ENCODE data around the gene FKBP2.
A peak's percentile ranks its signal among the peaks of the same experiment; 100 is the strongest.

The FKBP2 gene

GRCh38 chr11:64240435-64241240, at the start of gene FKBP2:
TSS of gene FKBP2 (plus strand) at chr11:64241095. CDS start at chr11:64242388, 1,293 bp downstream.
- DNase-seq (ENCODE audit: low spot score): peak; percentile 99

DNA sequence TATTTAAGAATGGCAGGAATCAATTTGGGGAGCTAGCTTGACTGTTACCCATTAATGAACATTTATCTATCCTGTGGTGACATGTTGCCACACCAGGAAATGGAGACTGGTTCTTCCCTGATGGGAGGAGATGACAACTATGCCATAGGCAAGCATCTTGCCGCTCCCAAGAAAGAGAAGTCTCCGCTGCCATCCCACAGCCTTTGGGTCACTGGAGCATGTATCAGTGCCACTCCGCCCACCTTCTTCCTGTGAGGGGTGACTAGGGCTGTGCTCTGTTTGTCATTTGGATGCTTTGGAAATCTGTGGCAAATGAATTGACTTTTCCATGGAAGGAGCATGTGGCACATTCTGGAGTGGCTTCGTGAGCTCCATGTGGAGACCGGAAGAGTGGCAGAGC, 48.5 kb upstream of the FKBP2 start:
- no peak for DNase-seq (ENCODE audit: low spot score)

DNA sequence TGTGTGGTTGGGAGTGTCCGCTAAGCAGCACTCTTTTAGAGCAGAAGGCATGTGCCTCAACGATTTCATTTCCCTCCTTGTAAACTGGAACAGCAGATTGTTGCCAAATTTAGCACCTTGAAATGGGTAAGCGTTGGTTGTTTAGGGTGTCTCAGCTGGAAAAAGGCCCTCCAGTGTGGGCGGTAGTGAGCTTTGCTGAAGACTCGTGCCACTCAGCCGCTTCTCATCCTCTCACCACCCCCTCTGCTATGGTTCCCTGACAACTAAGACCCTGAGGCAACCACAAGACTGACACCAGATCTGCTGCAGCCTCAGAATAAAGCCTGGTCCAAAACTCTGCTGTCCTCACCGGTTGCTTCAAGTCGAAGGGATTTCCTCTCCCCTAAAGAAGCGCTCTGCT, 44.3 kb upstream of the FKBP2 start:
- no peak for DNase-seq (ENCODE audit: low spot score)

GRCh38 chr11:64198511-64198910, 42.4 kb upstream of the FKBP2 start:
- no peak for DNase-seq (ENCODE audit: low spot score)

DNA sequence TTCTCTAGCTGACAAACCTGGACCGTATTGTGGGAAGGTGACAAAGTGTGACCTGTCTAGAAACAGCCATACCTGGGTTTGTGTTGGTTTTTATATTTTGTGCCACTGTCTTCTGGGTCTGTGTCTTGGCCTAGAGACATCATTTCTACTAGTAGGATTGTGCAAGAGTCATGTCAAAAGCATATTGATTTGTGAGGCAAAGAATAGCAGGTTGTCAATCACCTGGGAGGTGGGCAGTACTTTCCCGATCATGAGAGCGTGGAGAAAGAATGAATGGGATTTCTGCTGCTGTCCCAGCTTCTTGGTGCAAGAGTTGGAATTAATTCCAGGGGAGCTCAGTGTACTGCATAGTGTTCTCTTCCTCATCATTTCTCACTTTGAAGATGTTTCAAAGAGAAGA, 39.4 kb upstream of the FKBP2 start:
- no peak for DNase-seq (ENCODE audit: low spot score)

GRCh38 chr11:64202992-64203391, 37.9 kb upstream of the FKBP2 start:
- DNase-seq (ENCODE audit: low spot score): no peak

DNA sequence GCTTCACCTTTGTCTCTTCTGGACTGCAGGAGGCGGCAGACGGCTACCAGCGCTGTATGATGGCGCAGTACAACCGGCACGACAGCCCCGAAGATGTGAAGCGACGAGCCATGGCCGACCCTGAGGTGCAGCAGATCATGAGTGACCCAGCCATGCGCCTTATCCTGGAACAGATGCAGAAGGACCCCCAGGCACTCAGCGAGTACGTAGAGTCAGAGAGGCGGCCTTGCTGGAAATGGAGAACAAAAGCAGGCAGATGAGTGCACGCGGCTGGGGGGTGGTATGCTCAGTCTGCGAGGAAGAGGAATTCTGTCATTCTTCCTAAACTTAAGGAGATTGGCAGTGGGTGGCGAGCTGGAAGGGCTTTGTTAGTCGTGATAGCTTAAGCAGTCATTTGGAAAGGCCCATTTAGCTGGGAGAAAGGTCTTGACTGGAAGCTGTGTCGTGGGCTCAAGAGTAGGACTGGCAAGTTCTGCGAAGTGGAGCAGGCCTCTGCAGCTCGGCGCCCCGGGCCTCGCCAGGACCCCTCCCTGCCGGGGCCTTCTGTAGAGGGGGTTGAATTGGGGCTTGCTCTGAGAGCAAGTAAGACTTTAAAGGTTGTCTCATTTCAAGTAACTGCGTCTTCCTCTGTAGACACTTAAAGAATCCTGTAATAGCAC, 37.3 kb upstream of the FKBP2 start:
- DNase-seq (ENCODE audit: low spot score): no peak

DNA sequence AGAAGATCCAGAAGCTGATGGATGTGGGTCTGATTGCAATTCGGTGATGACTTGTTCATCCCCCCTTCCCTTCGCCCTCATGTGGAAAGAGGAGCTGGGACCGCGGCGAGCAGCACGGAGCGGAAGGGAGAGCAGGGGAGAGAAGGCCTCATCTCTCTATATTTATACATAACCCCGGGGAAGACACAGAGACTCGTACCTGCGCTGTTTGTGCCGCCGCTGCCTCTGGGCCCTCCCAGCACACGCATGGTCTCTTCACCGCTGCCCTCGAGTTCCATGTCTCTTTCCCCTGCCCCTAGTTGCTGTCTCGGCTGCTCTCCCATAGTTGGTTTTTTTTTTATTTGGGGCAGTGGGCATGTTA, 36.8 kb upstream of the FKBP2 start:
- no peak for DNase-seq (ENCODE audit: low spot score)

DNA sequence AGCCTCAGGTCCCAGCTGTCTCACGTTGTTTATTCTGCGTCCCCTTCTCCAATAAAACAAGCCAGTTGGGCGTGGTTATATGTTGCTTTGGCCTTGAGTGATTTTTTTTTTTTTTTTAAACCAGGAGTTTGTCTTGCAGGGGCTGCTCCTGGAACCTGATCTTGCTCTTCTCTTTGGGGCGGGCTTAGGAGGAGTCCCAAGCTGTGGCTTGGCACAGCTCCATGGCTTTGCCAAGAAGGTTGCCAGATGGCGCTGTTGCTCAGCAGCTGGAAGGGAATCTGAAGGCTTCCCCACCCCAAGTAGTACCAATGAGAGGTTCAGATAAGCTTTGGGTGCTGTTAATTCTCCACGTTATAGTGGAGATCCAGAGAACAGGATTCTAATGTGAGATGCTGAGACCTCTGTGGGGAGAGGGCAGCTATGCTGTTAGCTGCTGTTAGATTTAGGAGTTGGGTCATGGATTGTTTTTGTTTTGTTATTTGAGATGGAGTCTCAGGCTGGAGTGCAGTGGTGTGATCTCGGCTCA, 36.4 kb upstream of the FKBP2 start:
- peak; percentile 93 for DNase-seq (ENCODE audit: low spot score)

- DNase-seq (ENCODE audit: low spot score): no peak
Measured at GRCh38 chr11:64206457-64207255, 34.2 kb upstream of the FKBP2 start, which contains the start of gene FERMT3. TSS of gene FERMT3 (plus strand) at chr11:64206721. CDS start at chr11:64207365, 644 bp downstream.

GRCh38 chr11:64207256-64208085, 33.4 kb upstream of the FKBP2 start:
- peak; percentile 68 for DNase-seq (ENCODE audit: low spot score)

- DNase-seq (ENCODE audit: low spot score): no peak
Measured at GRCh38 chr11:64208086-64208795, 32.7 kb upstream of the FKBP2 start.

GRCh38 chr11:64208796-64209562, 31.9 kb upstream of the FKBP2 start:
- DNase-seq (ENCODE audit: low spot score): no peak

DNA sequence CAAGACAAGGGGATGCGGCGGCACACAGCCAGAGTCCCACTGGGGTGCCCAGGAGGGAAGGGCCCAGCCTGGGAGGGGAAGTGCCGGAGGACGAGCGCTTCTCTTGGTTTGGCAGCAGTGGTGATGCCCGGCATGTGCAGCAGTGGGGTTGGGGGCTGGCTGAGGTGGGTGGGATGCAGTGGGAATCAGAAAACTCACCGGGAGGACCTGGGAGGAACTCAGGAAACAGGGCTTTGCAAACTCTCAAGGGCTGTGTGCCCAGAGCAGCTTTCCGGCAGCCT, 31.4 kb upstream of the FKBP2 start:
- DNase-seq (ENCODE audit: low spot score): no peak

GRCh38 chr11:64210301-64211020, 30.4 kb upstream of the FKBP2 start:
- DNase-seq (ENCODE audit: low spot score): no peak

GRCh38 chr11:64211181-64211872, 29.6 kb upstream of the FKBP2 start:
- DNase-seq (ENCODE audit: low spot score): no peak

- DNase-seq (ENCODE audit: low spot score): no peak
Measured at GRCh38 chr11:64216879-64217278, 24.0 kb upstream of the FKBP2 start.

DNA sequence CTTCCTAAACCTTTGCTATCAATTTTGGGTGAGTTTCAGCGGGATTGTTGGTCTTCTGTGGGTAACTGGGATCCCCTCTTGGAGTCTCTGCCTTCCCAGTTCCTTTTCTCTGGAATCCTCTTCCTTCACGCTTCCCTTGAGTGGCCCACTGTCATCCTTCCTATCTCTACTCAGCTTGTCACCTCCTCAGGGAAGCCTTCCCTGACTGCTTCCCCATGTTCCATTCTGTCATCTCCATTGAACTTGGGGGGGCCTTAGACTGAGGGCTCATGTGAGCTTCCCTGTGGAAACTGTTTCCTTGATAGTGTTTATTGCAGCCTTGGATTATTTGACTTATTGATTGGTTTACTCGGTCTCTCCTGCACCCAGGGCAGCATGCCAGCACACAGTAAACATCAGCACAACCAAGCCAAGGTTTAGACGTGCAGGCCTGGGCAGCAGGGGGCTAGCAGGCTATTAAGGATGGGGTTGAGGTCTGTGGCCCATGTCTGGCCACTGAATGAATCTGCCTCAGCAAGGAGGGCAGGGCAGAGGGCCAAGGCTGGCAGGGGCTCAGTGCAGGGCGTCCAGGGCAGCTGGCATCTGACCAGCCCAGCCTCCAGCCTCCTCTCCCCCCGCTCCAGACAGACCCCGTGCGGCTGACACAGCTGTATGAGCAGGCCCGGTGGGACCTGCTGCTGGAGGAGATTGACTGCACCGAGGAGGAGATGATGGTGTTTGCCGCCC, 22.1 kb upstream of the FKBP2 start:
- no peak for DNase-seq (ENCODE audit: low spot score)

- no peak for DNase-seq (ENCODE audit: low spot score)
Measured at GRCh38 chr11:64219354-64219684, 21.6 kb upstream of the FKBP2 start.

All from AG08396 (cell line).